Left lung (tissue), 14 donors: ENCODE measurements around the gene GRM7. TPM values are rescaled to one million over a fixed set of nuclear protein-coding genes. Genes with fewer than 3 reads are reported as not detected.

Experiments
- ATAC-seq: fragments of 200-7000 bp; cut with Tn5 transposase; one replicate; pipeline ENCODE4 v1.9.1; 2020; ENCODE audit warnings: moderate library complexity
- DNase-seq, 4 donors: peaks; one replicate each; pipeline ENCODE4 v3.0.0-alpha.2; 2013 to 2020
- H3K27ac ChIP-seq, 2 donors: fragments of 200-600 bp; sonication (generic) in 1 of 2; one replicate each; pipeline versions ENCODE4 v1.5.0 to v1.8.0; 2020 to 2021
- H3K27me3 ChIP-seq, 2 donors: fragments of 200-600 bp; sonication (generic) in 1 of 2; one replicate each; pipeline versions ENCODE4 v1.5.0 to v1.8.0; 2020 to 2021
- H3K36me3 ChIP-seq, 2 donors: fragments of 200-600 bp; sonication (generic) in 1 of 2; one replicate each; pipeline versions ENCODE4 v1.5.0 to v1.8.0; 2020 to 2021
- H3K4me1 ChIP-seq, 2 donors: fragments of 200-600 bp; one replicate each; pipeline ENCODE4 v1.8.0; 2021
- H3K4me3 ChIP-seq, 2 donors: fragments of 200-600 bp; sonication (generic) in 1 of 2; one replicate each; pipeline versions ENCODE4 v1.5.0 to v1.8.0; 2020 to 2021; ENCODE audit warnings: mild to moderate bottlenecking in 1 of 2
- H3K9me3 ChIP-seq, 2 donors: fragments of 200-600 bp; sonication (generic) in 1 of 2; one replicate each; pipeline versions ENCODE4 v1.5.0 to v1.8.0; 2020 to 2021
- CTCF ChIP-seq, 2 donors: fragments of 200-600 bp; sonication (generic) in 1 of 2; IDR thresholded peaks; one replicate each; pipeline versions ENCODE4 v1.5.0 to v1.8.0; 2021; ENCODE audit warnings: antibody characterized with exemption in 2 of 2
- intact Hi-C, 2 donors: fragments of 100-400 bp; cut with DNase I; formaldehyde crosslinking; loops; one replicate each; pipeline versions ENCODE4 v1.11.2 to v1.14.2; 2022
- long read RNA-seq, 12 donors: library from polyadenylated mRNA in 2 of 12; unstranded in 2 of 12; transcript quantifications; one replicate each; pipeline ENCODE4 v2.0.0 and lab custom pipeline, GENCODE V29; 2019 to 2026
- polyA plus RNA-seq, 6 donors: library from polyadenylated mRNA; unstranded; fragments of 120-200 nt; gene quantifications; one replicate each; pipeline ENCODE4 v1.2.1, GENCODE V29; 2013; ENCODE audit not compliant: insufficient read length in 6 of 6
- total RNA-seq, 2 donors: library from RNA; stranded (reverse); fragmentation: NEBNext Ultra II Directional; extraction: Animal tissue kit (Norgen Biotek cat#: 25700); gene quantifications; one replicate each; pipeline ENCODE4 v1.2.1, GENCODE V29; 2021
- donor health status: DM: no; HTN: yes; CAD: no.
- donor health status: DM: no; HTN: no; CAD: no.

GRM7 gene
- total RNA-seq (under 1 TPM; 0.21 to 0.50 TPM), polyA plus RNA-seq (under 1 TPM; 0.04 to 0.72 (median 0.27) TPM)
- long read RNA-seq, donor 1 = 0 reads
- long read RNA-seq, donor 2 = 0 reads
- long read RNA-seq, donor 3 = 0 reads
- long read RNA-seq, donor 4 = 0 reads
- long read RNA-seq, donor 5 = 0 reads
- long read RNA-seq, donor 6 = 0 reads
- long read RNA-seq, donor 7 = 0 reads
- long read RNA-seq, donor 8 = 0 reads
- long read RNA-seq, donor 9 = 0 reads
- long read RNA-seq, donor 10 = 0 reads
- long read RNA-seq, donor 11, partial matches to known transcripts = 12 of 12 reads
- long read RNA-seq, donor 11, other reads (novel, unspliced or antisense) = 0 of 12 reads
- long read RNA-seq, donor 12 = 0 reads

DNA sequence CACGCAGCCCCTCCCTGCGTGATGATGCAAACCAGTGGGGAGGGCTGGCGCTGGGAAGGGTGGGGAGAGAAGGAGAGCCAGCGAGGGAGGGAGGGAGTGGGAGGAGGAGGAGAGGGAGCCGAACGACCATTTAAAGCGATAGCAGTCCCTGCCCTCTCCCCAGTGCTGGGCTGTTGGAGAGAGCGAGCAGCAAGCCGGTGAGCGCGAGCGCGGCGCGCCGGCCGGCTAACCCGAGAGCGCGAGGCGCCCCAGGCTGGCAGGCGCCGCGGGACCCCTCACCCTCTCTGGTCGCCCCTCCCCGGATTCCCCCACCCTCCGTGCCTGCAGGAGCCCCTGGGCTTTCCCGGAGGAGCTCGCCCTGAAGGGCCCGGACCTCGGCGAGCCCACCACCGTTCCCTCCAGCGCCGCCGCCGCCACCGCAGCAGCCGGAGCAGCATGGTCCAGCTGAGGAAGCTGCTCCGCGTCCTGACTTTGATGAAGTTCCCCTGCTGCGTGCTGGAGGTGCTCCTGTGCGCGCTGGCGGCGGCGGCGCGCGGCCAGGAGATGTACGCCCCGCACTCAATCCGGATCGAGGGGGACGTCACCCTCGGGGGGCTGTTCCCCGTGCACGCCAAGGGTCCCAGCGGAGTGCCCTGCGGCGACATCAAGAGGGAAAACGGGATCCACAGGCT, at the start of gene GRM7:
Gene GRM7 (plus strand): TSS at position 162 of the 671 bp plus-strand sequence.
- H3K27me3 ChIP-seq = peaks cover 33 to 68% of the 10 kb centered on the region in 2 donors
- intact Hi-C loops = no loop called here
- H3K4me1 ChIP-seq = no peaks in the 10 kb centered on the region
- no peak within 1 kb of the TSS for H3K4me3 ChIP-seq
- ATAC-seq (peak; percentile 65), DNase-seq (peak in 3 of 4 donors; percentile 16 to 69 (median 32))
- no peaks in the 10 kb centered on the region for H3K36me3 ChIP-seq
- TF ChIP-seq CTCF (IDR thresholded peaks at IDR 0.05) = no peak
- no peak within 1 kb of the TSS for H3K27ac ChIP-seq
- no peaks in the 10 kb centered on the region for H3K9me3 ChIP-seq

- no peak overlapping the region for H3K27ac ChIP-seq
- H3K4me3 ChIP-seq = no peak overlapping the region
- no peak for ATAC-seq
- no peaks in the 10 kb centered on the region for H3K9me3 ChIP-seq
- H3K36me3 ChIP-seq = no peaks in the 10 kb centered on the region
- TF ChIP-seq CTCF (IDR thresholded peaks at IDR 0.05) = no peak
- intact Hi-C loops = no loop called here
- no peak for DNase-seq
- H3K4me1 ChIP-seq = no peaks in the 10 kb centered on the region
- H3K27me3 ChIP-seq = no peaks in the 10 kb centered on the region
These were observed 39.5 kb upstream of the GRM7 start for GRCh38 chr3:6821411-6821810.

DNA sequence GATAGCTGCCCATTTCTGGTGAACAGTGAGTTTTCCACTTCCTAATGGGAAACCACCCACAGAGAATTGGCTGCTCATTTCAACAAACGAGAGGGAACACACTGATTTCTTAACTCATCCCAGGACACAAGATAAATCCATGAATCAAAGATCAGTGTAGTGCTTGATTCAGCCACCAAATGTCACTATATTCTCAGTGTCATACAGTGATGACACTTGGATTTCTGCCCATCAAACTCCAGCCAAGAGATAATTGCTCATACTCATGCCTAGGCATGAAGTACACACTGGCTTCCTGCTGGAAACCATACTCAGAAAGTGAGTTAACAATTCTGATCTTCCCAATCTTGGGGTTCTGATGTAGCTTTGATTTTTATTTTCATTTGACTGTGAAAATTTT, 35.4 kb upstream of the GRM7 start:
- H3K36me3 ChIP-seq = no peaks in the 10 kb centered on the region
- H3K4me3 ChIP-seq = no peak overlapping the region
- H3K4me1 ChIP-seq = no peaks in the 10 kb centered on the region
- no peak for TF ChIP-seq CTCF (IDR thresholded peaks at IDR 0.05)
- H3K27me3 ChIP-seq = no peaks in the 10 kb centered on the region
- ATAC-seq = no peak
- peaks cover 0 to 12% of the 10 kb centered on the region in 2 donors for H3K9me3 ChIP-seq
- intact Hi-C loops = no loop called here
- DNase-seq = no peak
- no peak overlapping the region for H3K27ac ChIP-seq

DNA sequence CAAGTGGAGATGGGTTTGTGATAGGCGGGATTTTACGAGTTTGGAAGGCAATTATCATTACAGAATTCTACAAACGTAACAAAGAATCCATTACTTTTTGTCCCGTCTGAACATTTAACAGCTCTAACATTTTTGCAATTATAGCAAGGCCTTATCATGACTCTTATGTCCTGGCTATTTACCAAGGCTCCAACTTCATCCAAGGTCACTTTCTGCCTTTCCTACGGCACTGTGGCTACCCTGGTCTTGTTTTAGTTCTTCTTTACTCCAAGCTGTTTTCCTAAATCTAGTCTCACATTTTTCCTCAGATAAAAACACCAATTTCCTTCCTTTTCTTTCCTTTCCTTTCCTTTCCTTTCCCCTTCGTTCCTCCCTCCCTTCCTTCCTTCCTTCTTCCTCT, 33.5 kb upstream of the GRM7 start:
- ATAC-seq (no peak), DNase-seq (no peak)
- intact Hi-C loops = no loop called here
- Histone ChIP-seq H3K27me3 (no peaks in the 10 kb centered on the region), H3K4me1 (no peaks in the 10 kb centered on the region), H3K36me3 (no peaks in the 10 kb centered on the region), H3K27ac (no peak overlapping the region), H3K9me3 (peaks cover 0 to 12% of the 10 kb centered on the region in 2 donors), H3K4me3 (no peak overlapping the region)
- TF ChIP-seq CTCF (IDR thresholded peaks at IDR 0.05) = no peak

- Histone ChIP-seq H3K4me1 (no peaks in the 10 kb centered on the region), H3K27ac (no peak overlapping the region), H3K4me3 (no peak overlapping the region), H3K27me3 (no peaks in the 10 kb centered on the region), H3K36me3 (no peaks in the 10 kb centered on the region), H3K9me3 (peaks cover 0 to 3% of the 10 kb centered on the region in 2 donors)
- intact Hi-C loops = no loop called here
- TF ChIP-seq CTCF (IDR thresholded peaks at IDR 0.05) = no peak
- ATAC-seq = no peak
- no peak for DNase-seq
These were observed 16.2 kb upstream of the GRM7 start for GRCh38 chr3:6844723-6845122.
